Posterior cingulate gyrus (tissue), 11 donors: Measurements from ENCODE around the gene FLRT2.

Source experiments
- DNase-seq, 10 donors: peaks; one replicate each; pipeline versions ENCODE4 v3.0.0 to v3.0.0-alpha.2; 2020 to 2021; ENCODE audit warnings: mixed read lengths in 3 of 10
- intact Hi-C: fragments of 100-400 bp; cut with DNase I; formaldehyde crosslinking; loops from one replicate; pipeline ENCODE4 v1.15.1; 2023

FLRT2 gene

DNA sequence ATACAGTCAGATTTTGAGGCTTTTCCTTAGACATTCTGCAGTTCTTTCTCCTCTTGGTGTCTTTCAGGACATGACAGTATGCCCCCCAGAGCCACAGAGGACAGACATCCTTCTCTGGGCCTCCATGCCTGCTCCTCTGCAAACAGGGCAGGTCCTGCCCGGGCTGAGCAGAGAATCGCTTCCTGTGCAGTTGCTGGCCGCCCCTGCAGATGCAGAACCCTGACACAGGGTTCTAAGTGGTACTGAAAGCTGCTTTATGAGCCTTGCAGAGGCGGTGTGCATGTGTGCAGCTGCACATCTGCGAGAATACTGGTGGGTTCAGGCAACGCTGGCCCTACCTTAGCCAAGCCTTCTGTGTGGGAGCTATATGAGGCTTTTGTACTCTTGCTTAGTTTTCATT is 54.5 kb downstream of the FLRT2 start:
- DNase-seq, result peak in 2 of 10 donors; percentile 73 to 80
- intact Hi-C loops, result no loop called here

DNA sequence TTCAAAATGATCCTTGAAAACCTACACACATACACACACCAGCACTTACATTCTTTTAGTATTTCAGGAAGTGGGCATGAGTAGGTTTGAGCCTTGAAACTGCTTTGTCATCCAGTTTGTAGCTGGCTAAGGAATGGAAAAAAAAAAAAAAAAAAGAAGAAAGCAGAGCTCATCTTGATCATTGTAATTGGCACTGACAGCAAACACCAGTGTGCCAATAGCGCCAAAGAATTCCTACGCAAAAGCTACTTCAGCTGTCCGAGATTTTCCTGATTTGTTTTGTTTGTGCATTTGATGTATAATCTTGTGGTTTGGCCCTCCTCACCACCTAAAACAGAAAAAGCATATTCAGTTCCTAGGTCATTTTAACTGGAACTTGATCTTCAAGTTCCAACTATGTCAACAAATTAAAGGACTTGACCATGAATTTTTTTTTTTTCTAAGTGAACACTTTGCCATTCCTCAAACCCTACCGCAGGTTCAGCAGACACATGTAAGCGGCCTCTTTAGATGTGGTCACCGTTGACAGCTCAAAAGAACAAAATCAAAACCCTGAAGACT is 57.3 kb downstream of the FLRT2 start:
- DNase-seq, result no peak
- intact Hi-C loops, result no loop called here

DNA sequence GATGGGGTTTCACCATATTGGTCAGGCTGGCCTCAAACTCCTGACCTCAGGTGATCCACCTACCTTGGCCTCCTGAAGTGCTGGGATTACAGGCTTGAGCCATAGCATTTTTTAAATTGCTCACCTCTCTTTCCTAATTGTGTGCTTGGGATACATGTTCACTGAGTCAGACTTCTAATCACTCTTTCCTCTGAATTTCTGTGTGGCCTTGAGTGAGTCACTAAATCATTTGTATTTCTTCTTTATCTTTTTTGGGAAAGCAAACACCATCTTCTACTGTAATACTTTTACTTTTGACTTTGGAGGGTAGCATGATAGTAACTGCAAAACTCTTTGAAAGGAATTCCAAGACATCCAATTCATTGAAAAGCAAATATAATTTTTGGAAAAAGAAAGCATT is 60.8 kb downstream of the FLRT2 start:
- intact Hi-C loops, result no loop called here
- DNase-seq, result no peak

DNA sequence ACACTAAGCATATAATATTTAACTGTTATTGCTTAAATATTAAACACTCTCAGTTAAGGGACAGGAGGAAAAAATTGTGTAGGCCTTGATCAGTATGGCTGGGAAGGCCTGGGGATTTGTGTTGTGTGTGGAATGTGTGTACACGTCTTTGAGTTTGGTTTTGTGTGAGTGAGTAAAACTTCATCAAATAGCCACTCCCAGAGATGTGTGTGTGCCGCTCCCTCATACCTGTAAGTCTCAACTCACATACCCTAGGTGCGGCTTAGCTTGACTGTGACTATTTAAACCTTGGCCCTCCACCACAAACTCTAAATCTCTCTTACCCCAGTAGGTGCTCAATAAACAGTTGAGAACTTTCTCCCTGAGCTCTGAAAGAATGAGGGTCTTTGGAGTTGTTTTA is 64.3 kb downstream of the FLRT2 start:
- no peak for DNase-seq
- intact Hi-C loops, result no loop called here

DNA sequence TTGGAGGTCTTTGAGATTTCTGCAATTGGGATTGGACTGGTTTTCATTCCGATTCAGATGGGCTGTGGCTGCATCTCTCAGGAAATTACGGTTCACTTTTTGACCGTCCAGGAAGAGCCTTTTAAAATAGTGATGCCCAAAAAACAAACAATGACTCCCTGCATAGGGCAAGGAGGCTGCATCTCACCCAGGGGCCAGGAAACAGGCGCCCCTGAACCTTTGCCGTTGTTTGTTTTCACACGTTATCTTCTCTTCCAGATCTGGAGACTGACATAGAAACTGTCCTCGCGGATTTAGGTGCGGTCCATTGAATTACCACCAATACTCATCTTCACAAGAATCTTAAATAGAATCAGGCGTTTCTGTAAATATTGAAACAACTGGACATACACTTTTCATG is 66.0 kb downstream of the FLRT2 start:
- no peak for DNase-seq
- intact Hi-C loops, result no loop called here

DNA sequence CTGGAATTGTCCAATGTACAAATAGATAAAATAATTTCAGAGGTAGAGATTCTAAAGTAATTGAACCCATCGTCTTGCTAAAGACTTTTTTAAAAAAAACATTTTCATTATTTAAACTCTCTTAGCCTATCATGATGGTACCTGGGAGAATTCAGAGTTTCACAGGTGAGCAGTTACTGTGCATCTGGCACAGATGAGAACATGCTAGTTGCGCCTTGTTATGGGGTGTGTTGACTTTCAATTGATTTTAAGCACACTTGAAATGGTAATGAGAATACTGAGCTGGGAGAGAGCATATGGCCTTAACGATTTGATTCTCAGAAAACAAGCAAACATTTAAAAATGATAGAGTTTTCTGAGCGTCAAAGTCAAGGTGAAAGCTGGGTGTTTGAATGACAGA is 66.6 kb downstream of the FLRT2 start:
- intact Hi-C loops, result no loop called here
- no peak for DNase-seq

DNA sequence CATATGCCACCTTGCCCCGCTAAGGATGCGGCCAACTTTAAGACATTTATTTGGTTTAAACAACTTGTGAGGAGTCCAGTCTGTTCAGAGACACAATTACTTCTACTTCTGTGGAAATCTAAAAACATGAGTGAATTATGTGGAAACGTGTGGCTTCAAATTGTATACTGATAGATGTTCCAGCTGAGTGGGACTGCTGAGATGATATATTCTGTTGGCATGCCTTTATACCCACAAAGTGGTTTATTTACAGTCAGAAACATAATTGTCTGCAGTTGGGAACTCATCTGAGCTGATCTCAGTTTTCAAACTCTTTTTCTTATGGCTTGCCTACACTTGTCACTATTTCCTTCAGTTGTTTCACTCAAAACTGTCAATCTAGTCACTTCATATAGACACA is 67.8 kb downstream of the FLRT2 start:
- no peak for DNase-seq
- intact Hi-C loops, result no loop called here

DNA sequence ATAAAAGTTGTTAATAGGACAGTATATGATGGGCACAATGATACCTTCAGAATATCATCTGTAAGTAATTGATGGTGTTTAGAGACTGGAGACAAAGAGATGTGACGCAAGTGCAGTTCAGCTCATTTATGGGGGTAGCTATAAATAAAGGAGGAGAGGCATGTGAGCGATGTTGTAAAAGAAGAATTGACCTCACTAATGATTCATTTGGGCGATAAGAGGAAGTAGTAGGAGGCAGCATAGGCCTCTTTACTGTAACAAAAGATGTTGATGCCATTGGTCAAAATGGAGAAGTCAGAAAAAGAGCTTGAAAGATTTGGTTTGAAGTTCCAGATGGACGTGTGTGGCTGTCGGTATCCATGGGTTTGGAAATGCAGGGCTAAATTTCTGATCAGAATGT is 70.0 kb downstream of the FLRT2 start:
- intact Hi-C loops, result no loop called here
- no peak for DNase-seq

DNA sequence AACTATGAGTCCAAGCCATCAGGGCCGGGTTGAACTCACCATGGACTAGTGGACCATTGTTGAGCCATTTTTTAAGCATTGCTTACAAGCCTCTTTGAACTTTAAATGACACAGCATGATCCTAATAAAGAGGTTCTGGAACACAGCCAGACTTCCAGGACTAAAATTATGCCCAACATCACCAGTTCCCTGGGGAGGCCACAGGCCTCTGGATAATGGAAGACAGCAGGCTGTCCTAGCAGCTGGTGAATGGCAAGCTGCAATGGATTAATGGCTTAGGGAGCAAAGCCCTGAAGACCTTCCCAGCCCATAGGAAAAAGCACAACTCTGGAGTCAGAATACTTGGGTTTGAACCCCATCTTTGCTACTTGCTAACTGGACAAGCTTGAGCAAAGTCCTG is 71.3 kb downstream of the FLRT2 start:
- DNase-seq, result no peak

DNA sequence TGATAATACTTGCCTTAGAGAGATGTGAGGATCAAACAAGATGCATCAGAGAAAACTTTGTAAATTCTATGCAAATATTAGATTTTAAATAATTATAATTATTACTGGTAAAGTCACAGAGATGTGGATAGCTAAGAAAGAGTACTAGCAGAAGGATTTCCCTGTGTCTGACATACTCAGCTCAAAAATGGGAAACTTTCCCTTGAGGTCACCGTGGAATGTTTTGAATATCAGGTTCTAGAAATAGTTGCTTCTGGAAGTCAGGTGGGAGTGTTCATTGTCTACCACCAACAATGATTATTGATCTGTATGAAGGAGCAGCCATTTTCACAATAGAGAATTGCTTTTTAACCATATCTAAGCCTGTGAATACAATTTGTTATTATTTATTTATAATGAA is 71.7 kb downstream of the FLRT2 start:
- intact Hi-C loops, result no loop called here
- DNase-seq, result no peak

More for the DNA sequence above, 71.3 kb downstream of the FLRT2 start:
- intact Hi-C loops, result no loop called here

DNA sequence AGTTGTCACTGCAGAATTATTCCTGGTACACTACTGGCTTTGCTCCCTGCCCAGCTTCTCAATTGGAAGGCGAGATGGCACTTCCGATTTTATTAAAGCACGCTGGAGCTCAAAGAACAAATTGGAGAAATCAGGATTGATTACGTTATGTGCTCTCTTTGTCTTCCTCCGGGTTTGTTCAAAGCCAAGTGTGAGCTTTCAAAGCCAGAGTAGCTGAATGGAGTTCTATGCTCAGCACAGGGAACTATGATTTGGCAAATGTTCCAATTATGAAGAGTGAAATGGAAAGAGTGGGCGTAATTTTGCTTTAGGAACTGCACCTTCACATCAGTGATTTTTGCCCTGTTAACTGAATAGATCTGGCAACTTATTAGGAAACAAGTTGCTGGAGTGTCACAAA is 72.4 kb downstream of the FLRT2 start:
- intact Hi-C loops, result no loop called here
- no peak for DNase-seq

DNA sequence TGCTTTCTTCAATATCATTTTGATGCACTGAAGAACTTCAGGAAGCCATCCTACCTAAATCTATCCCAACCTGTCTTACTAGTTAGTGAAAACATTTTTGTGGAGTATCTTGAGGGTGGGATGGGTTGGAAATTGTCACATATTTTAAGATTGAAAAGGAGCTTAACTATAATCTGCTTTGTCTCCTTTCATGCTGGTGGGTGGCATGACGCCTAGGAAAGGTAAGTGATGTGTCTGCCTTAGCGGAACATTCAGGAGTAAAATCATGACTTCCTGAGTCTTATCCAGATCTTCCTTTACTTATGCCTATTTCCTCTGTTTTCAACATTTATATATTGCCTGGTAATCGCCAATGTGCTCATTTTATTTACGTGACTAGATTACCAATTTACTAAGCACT is 74.1 kb downstream of the FLRT2 start:
- intact Hi-C loops, result no loop called here
- DNase-seq, result no peak

DNA sequence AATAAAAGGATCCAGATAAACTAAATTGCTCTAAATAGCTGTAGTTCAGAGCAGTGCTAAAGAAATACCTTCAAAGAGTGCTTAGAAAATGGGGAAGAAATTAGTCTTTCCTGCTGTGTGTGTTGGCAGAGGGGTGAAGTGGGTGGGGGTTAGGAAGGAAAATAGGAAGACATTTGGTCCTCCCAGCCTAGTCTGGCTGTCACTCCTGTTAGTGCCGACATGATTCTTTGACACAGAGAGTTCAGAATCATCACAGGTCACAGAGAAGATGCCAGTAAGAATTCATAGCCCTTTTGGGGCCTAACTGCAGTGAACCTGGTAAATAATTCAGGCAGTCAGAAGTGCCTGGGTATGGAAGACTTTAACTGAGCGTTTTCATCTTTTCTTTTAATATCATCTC is 74.8 kb downstream of the FLRT2 start:
- intact Hi-C loops, result no loop called here
- no peak for DNase-seq

DNA sequence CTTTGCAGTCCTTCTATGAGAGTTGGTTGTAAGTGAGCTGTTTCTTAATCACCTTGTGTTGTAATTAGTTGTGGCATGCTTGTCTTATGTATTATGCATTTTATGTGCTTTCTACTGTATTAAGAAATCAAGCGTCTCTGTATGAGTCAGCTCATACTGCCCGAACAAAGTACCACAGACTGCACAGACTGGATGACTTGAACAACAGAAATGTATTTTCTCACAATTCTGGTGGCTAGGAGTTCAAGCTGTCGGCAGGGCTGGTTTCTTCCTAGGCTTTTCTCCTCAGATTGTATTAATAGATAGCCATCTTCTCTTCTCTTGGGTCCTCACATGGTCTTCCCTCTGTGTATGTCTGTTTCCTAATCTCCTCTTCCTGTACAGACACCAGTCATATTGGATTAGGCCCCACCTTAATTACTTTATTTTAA is 77.7 kb downstream of the FLRT2 start:
- intact Hi-C loops, result no loop called here
- no peak for DNase-seq

DNA sequence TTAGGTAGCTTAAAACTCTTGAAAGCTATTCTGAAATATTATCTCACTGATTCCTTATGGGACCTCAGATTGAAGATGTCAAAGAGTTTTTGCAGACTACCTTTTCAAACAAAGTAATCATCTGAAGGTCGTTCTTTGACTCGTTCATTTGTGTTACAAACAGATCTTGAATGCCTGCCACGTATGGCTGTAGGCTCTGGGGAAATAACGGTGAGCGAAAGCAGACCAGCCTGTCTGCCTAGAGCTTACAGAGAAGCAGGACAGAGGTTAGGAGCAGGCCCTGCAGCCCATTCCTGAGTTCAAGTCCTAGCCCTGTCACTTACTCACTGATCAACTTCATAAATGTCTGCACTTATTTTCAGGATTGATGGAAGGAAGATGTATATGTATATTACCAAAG is 83.6 kb downstream of the FLRT2 start:
- intact Hi-C loops, result no loop called here
- no peak for DNase-seq

DNA sequence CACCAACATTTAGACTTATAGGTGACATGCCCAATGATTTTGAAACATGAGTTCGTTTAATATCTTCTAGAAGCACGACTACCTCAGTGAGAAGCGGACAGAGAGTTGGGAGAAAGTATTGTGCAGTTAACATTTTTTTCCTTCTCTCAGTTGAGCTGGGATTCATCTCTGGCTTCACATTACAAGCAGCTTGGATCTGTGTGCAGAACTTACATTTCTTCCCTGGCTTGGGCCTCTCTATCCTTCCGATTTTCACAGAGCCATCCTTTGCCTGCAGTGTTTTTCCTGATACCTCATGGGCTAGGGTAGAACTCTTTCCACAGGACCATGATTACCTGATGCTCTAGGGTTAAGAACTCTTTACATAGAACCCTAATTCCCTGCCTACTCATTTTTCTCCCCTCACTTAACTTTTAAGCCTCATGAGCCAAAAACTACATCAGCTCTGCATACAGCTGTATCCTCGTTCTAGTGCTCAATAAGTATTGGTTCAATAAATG is 86.5 kb downstream of the FLRT2 start:
- intact Hi-C loops, result no loop called here
- DNase-seq, result no peak

DNA sequence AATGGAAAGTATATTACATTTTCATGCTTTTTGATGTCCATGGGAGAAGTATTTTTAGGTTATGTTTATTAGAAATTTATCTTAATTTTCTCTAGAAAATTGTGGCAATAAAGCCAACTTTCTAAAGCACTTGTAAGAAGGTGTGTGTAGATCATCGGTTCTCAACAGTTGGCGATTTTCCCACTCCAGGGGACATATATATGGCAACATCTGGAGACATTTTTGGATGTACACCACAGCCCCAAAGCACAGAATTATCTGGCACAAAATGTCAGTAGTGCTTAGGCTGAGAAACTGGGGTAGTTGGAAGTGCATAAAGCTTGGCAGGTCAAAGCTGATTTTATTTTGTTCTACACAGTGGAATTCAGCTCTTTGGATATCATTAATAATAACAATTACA is 86.9 kb downstream of the FLRT2 start:
- DNase-seq, result no peak
- intact Hi-C loops, result no loop called here

DNA sequence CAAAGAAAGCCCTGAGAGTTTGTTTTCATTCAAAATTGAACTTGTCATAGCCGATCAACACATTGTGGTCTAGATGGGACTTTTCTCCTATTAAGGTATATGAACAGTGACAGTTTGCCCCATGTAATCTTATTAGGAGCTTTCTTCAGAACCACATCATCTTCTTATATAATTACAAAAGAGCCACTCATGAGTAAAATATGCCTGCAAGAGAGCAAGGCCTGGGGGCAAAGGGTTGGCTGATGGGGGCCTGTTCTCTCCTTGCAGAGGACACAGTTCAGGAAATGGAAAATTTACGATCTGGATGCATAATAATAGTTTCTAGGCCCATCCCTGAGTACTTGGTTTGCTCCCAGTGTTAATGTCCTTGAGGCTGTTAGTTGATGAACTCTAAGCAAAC is 87.8 kb downstream of the FLRT2 start:
- intact Hi-C loops, result no loop called here
- DNase-seq, result no peak

DNA sequence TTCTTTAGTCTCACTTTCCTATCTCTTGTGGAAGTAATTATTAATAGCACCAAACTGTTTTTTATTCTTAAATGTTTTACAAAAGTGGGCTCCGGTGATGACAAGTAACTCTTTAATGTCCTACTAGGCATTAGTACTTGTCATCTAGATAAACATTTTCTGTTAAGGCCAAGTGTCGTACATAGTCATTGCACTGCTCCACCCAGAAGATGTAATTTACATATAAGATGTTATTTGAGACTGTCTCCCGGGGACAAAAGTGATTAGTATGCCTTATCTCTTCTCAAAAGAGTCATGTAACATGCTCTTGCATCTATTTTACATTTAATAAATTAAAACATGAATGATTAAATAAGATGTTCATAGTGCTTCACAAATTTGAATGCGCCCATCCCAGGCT is 88.4 kb downstream of the FLRT2 start:
- no peak for DNase-seq
- intact Hi-C loops, result no loop called here

DNA sequence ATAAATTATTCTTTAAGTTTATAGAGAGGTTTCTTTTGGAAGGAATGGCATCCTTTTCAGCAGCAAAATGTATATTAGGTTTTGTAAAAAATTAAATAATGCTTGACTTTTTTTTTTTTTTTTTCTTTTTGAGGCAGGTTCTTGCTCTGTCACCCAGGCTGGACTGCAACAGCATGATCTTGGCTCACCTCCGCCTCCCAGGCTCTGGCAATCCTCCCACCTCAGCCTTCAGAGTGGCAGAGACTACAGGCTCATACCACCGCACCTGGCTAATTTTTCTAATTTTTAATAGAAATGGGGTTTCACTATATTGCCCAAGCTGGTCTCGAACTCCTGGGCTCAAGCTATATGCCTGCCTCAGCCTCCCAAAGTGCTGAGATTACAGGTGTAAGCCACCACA is 89.0 kb downstream of the FLRT2 start:
- intact Hi-C loops, result no loop called here
- DNase-seq, result no peak

DNA sequence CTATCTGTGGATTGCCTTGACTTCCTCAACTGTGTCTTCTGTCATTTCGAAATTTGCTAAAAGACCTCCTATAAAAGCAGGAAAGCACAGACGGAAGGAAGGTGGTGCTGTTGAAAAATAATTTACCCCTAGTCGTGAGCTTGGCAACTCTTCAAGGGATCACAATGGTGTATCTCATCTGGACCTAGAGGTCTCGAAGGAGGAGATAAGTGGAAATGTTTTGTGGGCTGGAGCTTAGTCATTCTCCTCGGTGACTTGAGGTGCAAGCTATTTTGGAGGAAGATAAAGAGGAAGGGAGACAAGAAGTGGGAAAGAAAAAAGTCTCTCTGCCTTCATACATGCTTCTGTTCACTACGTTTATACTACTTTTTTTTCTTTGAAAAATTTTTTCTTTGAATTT is 89.9 kb downstream of the FLRT2 start:
- intact Hi-C loops, result no loop called here
- DNase-seq, result no peak

DNA sequence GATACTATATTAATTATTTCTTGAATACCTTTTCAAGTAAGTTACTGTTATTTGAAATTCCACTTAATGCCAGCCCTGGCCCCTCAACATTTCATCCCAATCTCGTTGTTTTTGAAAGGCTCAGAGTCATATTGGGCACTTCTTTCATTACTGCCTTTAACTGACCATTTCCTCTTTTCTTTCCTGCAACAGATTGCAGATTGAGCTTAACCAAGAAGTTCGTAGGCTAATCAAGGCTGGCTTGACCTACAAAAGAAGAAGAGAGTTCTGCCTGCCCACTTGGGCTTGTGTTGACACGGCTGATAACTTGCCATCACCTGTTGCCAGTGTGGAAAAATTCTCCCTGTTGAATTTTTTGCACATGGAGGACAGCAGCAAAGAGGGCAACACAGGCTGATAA is 91.0 kb downstream of the FLRT2 start:
- intact Hi-C loops, result no loop called here
- no peak for DNase-seq

DNA sequence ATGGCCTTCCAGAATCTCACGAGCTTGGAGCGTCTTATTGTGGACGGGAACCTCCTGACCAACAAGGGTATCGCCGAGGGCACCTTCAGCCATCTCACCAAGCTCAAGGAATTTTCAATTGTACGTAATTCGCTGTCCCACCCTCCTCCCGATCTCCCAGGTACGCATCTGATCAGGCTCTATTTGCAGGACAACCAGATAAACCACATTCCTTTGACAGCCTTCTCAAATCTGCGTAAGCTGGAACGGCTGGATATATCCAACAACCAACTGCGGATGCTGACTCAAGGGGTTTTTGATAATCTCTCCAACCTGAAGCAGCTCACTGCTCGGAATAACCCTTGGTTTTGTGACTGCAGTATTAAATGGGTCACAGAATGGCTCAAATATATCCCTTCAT is 92.2 kb downstream of the FLRT2 start:
- intact Hi-C loops, result no loop called here
- DNase-seq, result no peak
